K562 (cell line): ENCODE measurements around the gene CADM2.

Source experiments
- CBFB ChIP-seq: sonication (generic); formaldehyde crosslinking; IDR thresholded peaks from 2 replicates; pipeline ENCODE4 v1.4.0; 2020; ENCODE audit warnings: mild to moderate bottlenecking, missing genetic modification reagents
- CHD2 ChIP-seq: IDR thresholded peaks from 2 replicates; pipeline ENCODE4 v1.6.1; 2011; ENCODE audit warnings: low read depth, low read length
- EGR1 ChIP-seq: fragments of 450-650 bp; conservative IDR thresholded peaks from 2 replicates; pipeline ENCODE4 v1.6.1; 2017; ENCODE audit warnings: mild to moderate bottlenecking
- EZH2 ChIP-seq: IDR thresholded peaks from 2 replicates; pipeline ENCODE4 v1.6.1; 2012; ENCODE audit warnings: low read depth, mild to moderate bottlenecking, inconsistent platforms, low read length, borderline replicate concordance
- HDAC2 ChIP-seq: fragments of 450-650 bp; IDR thresholded peaks from 2 replicates; pipeline ENCODE4 v1.6.1; 2016; ENCODE audit warnings: mild to moderate bottlenecking
- NCOR1 ChIP-seq: fragments of 450-650 bp; IDR thresholded peaks from 2 replicates; pipeline ENCODE4 v1.6.1; 2016; ENCODE audit warnings: mild to moderate bottlenecking, moderate library complexity
- NFYB ChIP-seq: IDR thresholded peaks from 2 replicates; pipeline ENCODE4 v1.6.1; 2011; ENCODE audit warnings: mild to moderate bottlenecking, moderate library complexity; ENCODE audit not compliant: insufficient read length; ENCODE audit errors: extremely low read depth
- PRDM10 ChIP-seq: fragments of 450-650 bp; IDR thresholded peaks from 2 replicates; pipeline ENCODE4 v1.6.1; 2018; ENCODE audit not compliant: partially characterized antibody

DNA sequence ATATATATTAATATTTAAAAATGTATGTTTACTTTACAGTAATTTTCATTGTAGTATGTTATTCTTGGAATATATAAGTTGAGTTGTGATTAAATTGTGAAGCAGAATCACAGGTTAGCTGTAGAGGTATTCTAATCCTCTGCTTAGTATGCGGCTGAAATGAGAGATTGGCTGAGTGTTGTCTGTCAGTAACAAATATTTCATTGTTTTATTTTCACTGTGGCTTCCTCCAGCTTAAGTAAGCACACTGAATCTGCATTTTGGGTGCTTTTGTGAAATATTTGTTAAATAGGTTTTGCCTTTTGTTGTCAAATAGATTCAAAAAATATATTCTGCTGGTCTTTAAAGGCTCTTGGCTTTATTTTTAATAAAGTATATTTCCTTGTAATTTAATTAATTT is 357.5 kb downstream of the CADM2 start:
- TF ChIP-seq EZH2 (no peak), EGR1 (no peak), CHD2 (no peak), NFYB (no peak), NCOR1 (no peak), PRDM10 (no peak), CBFB (CRISPR knock-in tag) (no peak), HDAC2 (no peak)
